ENCODE results near the gene UGT2B15.
"Not testable (repeated sequence)": the region's sequence is repeated elsewhere in the genome, so short reads cannot be mapped to it uniquely, and the experiment has no call there.

The UGT2B15 gene

GRCh38 chr4:68670479-68670939 lies at the start of gene UGT2B15:
Gene UGT2B15 (minus strand): TSS chr4:68670652. CDS start chr4:68670618, 34 bp downstream.
- not testable (repeated sequence) for DNase-seq (ENCODE audit: low read depth)

DNA sequence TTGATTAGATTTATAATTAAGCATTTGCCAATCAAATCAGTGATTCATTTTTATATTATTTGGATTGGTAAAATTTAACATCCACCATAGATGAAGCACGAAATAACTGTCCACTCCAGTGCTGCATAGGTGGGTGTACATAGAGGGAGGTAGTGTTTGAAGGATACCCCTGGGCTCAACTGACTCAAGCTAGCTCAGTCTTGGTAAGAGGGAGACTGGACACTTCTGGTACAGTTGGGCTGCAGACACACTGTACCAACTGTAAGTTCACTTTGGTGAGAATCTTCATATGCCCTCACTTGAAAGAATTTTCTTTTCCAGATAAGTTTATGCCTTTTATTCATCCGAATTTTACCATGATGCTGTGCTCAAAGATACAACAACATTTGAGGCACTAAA lies 48.6 kb upstream of the UGT2B15 start:
- DNase-seq (ENCODE audit: low read depth): no peak

GRCh38 chr4:68718447-68719074 lies 48.1 kb upstream of the UGT2B15 start:
- no peak for DNase-seq (ENCODE audit: low read depth)

GRCh38 chr4:68717999-68718398 lies 47.5 kb upstream of the UGT2B15 start:
- no peak for DNase-seq (ENCODE audit: low read depth)

DNA sequence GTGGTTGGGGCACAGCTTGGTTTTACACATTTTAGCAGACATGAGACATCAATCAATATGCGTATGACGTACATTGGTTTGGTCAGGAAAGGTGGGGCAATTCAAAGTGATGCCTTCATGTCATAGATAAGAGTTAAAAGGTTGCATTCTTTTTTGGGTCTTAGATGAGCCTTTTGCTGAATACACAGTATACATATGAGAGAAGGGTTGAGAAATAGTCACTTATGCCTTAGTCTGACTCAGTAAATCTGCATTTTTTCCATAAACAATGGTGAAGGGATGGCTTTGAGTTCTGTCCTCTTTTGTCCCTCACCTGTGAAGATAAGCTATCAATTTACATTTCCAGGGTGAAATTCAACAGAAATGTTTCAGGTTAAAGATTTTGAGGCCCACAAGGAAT lies 43.9 kb upstream of the UGT2B15 start:
- DNase-seq (ENCODE audit: low read depth): no peak

DNA sequence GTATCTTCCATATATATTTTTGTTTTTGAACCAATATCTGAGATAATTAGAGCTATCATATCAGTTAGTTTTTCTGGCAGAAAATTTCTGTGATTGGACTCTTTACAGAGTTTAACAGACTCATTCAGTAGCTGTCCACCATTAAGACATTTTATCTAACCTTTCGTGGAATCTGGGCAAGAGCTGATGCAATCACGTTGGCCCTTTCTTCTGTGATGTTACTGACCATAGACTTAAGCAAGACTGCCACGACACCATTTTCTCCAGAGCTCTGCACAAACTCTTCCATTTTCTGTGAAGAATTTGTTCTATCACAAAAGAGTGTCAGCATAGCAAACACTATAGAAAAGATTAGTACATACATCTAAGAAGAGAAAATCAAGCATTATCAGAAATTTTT lies 41.8 kb upstream of the UGT2B15 start:
- no peak for DNase-seq (ENCODE audit: low read depth)

DNA sequence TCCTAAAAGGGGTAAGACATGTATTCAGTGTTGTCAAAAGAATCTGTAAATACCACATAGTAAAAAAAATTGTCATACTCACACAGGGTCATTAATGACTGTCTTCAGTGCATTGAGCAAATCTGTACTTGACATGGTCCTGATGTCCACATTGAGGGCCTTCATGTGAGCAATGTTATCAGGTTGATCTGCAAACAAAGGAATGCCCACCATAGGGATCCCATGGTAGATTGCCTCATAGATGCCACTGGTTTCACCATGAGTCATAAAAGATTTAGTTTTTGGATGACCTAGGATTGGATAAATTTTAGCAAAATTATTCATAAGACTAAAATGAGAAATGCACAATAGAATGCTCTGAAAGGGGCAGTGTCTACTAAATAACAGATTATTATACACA lies 38.1 kb upstream of the UGT2B15 start:
- no peak for DNase-seq (ENCODE audit: low read depth)

DNA sequence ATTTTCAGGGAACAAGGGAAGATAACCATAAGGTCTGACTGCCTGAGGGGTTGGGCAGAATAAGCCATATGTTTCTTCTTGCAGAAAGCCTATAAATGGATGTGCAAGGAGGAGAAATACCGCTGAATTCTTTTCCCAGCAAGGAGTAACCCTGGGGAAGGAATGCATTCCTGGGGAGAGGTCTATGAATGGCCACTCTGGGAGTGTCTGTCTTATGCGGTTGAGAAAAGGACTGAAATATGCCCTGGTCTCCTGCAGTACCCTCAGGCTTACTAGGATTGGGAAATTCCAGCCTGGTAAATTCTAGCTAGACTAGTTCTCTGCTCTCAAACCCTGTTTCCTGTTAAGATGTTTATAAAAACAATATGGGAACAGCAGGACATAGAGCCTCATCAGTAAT lies 32.7 kb upstream of the UGT2B15 start:
- not testable (repeated sequence) for DNase-seq (ENCODE audit: low read depth)

DNA sequence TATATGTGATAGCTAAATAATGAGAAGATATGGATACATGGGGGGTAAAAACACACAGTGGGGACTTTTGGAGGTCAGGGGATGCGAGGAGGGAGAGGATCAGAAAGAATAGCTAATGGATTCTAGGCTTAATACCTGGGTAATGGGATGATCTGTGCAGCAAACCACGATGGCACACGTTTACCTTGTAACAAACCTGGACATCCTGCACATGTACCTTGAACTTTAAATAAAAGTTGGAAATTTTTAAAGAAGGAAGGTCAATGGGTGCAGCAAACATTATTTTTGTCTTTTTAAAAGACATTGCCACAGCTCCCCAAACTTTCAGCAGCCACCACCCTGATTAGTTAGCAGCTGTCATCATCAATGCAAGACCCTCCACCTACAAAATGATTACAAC lies 29.7 kb upstream of the UGT2B15 start:
- DNase-seq (ENCODE audit: low read depth): no peak

DNA sequence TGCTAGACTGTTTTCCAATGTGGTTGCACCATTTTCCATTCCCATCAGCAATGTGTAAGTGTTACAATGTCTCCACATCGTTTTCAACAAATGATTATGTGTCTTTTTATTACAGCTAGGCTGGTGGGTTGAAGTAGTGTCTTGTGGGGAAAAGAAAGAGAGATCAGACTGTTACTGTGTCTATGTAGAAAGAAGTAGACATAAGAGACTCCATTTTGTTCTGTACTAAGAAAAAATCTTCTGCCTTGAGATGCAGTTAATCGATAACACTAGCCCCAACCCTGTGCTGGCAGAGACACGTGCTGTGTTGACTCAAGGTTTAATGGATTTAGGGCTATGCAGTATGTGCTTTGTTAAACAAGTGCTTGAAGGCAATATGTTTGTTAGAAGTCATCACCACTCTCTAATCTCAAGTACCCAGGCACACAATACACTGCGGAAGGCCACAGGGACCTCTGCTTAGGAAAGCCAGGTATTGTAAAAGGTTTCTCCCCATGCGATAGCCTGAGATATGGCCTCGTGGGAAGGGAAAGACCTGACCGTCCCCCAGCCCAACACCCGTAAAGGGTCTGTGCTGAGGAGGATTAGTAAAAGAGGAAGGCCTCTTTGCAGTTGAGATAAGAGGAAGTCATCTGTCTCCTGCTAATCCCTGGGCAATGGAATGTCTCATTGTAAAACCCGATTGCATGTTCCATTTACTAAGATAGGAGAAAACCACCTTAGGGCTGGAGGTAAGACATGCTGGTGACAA lies 23.0 kb upstream of the UGT2B15 start:
- no peak for DNase-seq (ENCODE audit: low read depth)

DNA sequence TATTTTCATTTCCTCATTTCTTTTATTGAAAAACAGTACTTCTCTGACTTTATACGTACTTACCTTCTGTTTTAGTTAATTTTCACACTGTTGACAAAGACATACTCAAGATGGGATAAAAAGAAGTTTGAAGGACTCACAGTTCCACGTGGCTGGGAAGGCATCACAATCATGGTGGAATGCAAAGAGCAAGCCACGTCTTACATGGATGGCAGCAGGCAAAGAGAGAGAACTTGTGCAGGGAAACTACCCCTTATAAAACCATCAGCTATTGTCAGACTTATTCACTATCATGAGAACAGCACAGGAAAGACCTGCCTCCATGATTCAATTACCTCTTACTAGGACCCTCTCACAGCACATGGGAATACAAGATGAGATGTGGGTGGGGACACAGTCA lies 20.7 kb upstream of the UGT2B15 start:
- DNase-seq (ENCODE audit: low read depth): no peak

GRCh38 chr4:68683034-68683433 lies 12.6 kb upstream of the UGT2B15 start:
- DNase-seq (ENCODE audit: low read depth): no peak

- not testable (repeated sequence) for DNase-seq (ENCODE audit: low read depth)
Measured at GRCh38 chr4:68681298-68681697, 10.8 kb upstream of the UGT2B15 start.

DNA sequence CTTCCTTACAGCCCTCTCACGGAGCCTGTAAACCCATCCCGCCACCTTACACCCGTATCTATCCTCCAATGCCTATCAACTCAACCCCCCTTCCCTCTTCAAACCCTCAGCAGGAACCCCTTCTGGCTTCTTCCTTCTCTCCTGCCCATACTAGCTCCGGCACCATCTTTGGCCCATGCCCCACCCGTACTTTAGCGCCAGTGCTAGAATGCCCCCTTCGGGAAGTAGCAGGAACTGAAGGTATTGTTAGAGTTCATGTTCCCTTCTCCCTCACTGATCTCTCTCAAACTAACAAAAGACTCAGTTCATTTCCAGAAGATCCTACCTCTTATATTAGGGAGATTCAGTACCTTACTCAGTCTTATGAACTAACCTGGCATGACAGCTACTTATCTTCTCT lies 2.7 kb upstream of the UGT2B15 start:
- no peak for DNase-seq (ENCODE audit: low read depth)

DNA sequence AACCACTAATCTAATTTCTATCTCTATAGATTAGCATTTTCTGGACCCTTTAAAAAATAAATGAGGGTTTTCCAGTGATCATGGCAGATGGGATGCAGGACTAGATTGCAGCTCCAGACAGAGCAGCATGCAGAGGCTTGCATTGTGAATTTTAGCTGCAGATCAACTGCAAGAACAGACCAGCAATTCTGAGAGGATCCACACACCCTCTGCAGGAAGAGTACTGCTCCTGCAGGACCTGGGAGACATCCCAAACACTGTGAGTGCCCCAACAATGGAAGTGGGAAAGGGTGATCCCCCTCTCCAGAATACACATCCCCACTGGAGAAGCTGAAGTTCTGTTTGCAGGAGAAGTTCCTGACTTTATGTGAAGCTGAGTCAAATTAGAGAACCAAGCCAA lies 765 bp upstream of the UGT2B15 start:
- not testable (repeated sequence) for DNase-seq (ENCODE audit: low read depth)

- DNase-seq (ENCODE audit: low read depth): not testable (repeated sequence)
Measured at GRCh38 chr4:68668537-68669163, 1.8 kb downstream of the UGT2B15 start.

- not testable (repeated sequence) for DNase-seq (ENCODE audit: low read depth)
Measured at GRCh38 chr4:68667551-68667950, 2.9 kb downstream of the UGT2B15 start.

DNA sequence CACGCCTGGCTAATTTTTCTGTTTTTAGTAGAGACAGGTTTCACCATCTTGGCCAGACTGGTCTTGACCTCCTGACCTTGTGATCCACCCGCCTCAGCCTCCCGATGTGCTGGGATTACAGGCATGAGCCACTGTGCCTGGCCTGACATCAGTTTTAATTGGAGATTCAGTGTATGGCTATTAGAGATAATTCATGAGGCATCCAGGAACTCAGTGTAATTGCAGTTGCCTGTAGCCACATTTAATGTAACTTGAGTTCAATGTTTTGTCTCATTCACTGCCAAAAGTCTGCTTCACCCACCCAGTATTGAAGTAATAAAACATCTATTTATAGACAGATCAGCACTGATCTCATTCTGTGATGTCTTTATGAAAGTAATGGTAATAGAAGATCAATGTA lies 5.7 kb downstream of the UGT2B15 start:
- DNase-seq (ENCODE audit: low read depth): not testable (repeated sequence)

- DNase-seq (ENCODE audit: low read depth): not testable (repeated sequence)
Measured at GRCh38 chr4:68662836-68663574, 7.4 kb downstream of the UGT2B15 start.

- DNase-seq (ENCODE audit: low read depth): no peak
Measured at GRCh38 chr4:68658672-68659071, 11.8 kb downstream of the UGT2B15 start.

DNA sequence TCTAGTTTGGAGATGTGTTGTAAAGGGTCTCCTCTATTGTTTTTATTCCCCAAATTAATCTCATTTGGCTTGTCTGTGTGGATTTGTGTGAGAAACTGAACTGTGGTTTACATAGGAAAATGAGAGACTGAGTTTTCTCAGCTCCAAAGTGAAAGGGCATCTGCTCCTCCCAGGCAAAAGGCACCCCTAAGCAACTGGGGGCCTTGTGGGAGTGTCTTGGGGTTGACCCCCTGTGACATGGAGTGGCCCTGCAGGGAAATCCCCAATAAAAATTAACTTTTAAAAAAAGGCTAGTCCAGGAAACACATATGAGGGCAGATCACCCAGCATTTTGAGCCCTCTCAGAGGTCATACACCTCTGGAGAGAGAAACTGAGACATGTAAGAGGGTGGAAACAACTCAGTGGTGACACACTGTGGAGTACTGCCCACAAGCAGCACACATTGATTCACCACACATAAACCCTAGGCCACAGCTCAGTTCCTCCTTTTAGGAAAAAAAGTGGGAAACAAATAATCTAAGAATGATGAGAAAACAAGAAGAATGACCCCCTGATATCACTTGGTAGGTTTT lies 13.3 kb downstream of the UGT2B15 start:
- DNase-seq (ENCODE audit: low read depth): not testable (repeated sequence)

GRCh38 chr4:68656445-68656973 lies 13.9 kb downstream of the UGT2B15 start:
- not testable (repeated sequence) for DNase-seq (ENCODE audit: low read depth)

Measured in stimulated activated CD8-positive, alpha-beta memory T cell treated with anti-CD3 and anti-CD28 coated beads, Interleukin-15, amount 100 ng/mL, for 1 hour (primary cell).